Esophagus (tissue), 2 donors: Measurements from ENCODE around the gene DCTN4. TPM values are rescaled to one million over a fixed set of nuclear protein-coding genes. Genes with fewer than 3 reads are reported as not detected.

Experiments
- H3K27ac ChIP-seq, 2 donors: one replicate each; pipeline ENCODE4 v1.5.1; 2013; ENCODE audit warnings: low read depth in 2 of 2, mild to moderate bottlenecking in 2 of 2, inconsistent platforms in 1 of 2, low read length in 1 of 2, moderate library complexity in 1 of 2
- H3K27me3 ChIP-seq, 2 donors: one replicate each; pipeline ENCODE4 v1.6.1; 2013; ENCODE audit warnings: low read length in 2 of 2, control low read depth in 1 of 2, mild to moderate bottlenecking in 1 of 2; ENCODE audit not compliant: insufficient read depth in 2 of 2, control insufficient read depth in 1 of 2
- H3K36me3 ChIP-seq, 2 donors: one replicate each; pipeline ENCODE4 v1.6.1; 2013; ENCODE audit warnings: low read length in 1 of 2; ENCODE audit not compliant: control insufficient read depth in 2 of 2, insufficient read depth in 2 of 2
- H3K4me1 ChIP-seq, 2 donors: one replicate each; pipeline ENCODE4 v1.6.1; 2013; ENCODE audit warnings: low read length in 1 of 2; ENCODE audit not compliant: control insufficient read depth in 2 of 2, insufficient read depth in 2 of 2
- H3K4me3 ChIP-seq, 2 donors: one replicate each; pipeline ENCODE4 v1.5.1; 2013; ENCODE audit warnings: low read length in 2 of 2, mild to moderate bottlenecking in 2 of 2, low read depth in 1 of 2, moderate library complexity in 1 of 2
- H3K9me3 ChIP-seq, 2 donors: one replicate each; pipeline ENCODE4 v1.6.1; 2013; ENCODE audit warnings: mild to moderate bottlenecking in 2 of 2, low read depth in 1 of 2, low read length in 1 of 2, moderate library complexity in 1 of 2; ENCODE audit not compliant: control insufficient read depth in 2 of 2, insufficient read depth in 1 of 2
- WGBS, 2 donors: extraction: QIAGEN DNeasy Blood & Tissue Kit; methylation state at CpG; one replicate each; pipeline ENCODE4 v1.1.7; 2013; 5-methylcytosine and 5-hydroxymethylcytosine counted together
- polyA plus RNA-seq, 2 donors: library from polyadenylated mRNA; stranded (reverse); fragments of 200-250 nt; gene quantifications; one replicate each; pipeline ENCODE4 v1.2.3, GENCODE V29; 2013
- donor health status: healthy with polysubstance abuse.
- donor health status: Bipolar disorder and iron deficiency.

DCTN4 gene
- polyA plus RNA-seq, 2 donors: 15.5 to 15.7 TPM

DNA sequence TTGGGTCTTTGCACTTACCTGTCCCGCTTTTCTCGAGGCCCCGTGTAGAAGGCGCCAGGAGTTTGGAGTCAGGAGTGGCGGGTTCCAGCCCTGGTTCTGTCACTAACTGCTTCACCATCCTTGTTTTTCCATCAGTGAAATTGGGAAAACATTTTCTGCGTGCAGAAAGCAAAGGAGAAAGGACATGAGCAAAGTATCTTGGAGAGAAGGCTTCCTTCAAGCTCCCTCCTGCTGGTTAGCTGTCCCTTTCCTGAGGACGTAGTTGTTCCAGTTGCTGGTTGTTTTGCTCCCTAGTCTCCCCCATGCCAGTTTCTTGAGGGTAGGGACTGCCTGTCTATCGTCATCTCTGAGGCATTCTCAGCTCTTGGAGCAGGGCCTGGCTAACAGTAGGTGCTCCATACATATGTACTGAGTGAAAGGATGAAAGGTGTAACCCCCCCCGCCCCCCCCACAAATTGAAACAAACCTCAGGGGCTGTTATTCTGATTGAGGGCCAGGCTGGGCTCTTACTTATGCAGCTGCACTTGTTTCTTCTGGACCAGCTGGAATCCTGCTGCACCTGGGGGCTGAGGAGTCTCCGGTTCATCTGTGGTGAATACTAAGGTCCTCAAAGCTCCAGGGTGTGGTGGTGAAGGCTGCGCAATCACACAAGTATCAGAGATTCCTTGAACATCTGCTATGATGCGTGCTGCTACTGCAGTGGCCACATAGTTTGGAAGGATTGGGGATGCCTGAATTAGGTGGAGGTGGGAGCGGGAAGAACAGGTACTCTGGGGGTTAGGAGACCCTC is 20.8 kb upstream of the DCTN4 start:
- H3K4me1 ChIP-seq: peaks cover 8 to 21% of the 10 kb centered on the region in 2 donors

DNA sequence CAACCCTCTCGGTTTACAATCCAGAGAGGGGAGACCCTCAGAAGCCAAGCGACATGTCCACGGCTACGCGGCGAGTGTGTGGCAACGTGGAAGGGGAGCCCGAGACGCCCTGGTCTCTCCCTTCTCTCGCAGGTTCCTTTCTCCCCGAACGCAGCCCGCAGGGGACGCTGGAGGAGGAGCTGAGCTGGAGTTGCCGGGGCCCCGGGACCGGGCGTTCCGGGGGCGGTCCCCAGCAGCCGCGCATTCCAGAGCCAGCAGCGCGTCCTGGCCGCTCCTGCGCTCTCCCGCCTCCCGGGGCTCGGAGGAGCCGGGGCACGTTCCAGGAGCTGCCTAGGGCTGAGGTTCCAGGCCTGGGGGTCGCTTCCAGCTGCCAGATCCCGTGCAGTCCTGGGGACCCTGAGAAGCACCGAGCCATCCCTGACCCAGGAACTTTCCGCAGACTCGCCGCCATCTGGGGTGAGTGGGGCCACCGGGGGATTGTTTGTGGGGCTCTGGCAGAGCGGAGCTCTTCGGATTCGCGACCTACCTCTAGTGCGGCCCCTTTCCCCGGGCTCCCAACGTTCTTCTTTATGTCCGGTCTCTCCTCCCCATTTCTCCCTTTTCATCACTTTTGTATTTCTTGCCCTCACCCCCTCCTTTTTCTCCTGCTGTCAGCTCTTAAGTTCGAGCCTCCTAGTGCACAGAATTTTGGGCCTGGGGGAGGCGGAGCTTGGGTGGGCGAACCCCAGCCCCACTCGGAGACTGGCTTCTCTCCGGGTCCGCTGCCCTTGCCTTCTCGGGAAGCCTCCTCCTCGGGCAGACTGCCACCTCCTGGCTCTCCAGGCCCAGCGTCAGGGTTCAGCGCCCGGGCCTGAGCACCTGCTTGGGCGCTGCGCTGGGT is 19.9 kb upstream of the DCTN4 start, which contains the start of gene SMIM3:
Gene SMIM3 (plus strand): TSS at position 241 of the 880 bp plus-strand sequence. CDS start 16,684 bp downstream, outside the sequence.
- Histone ChIP-seq H3K27ac (peak within 1 kb of the TSS; percentile 88 to 96), H3K27me3 (no peaks in the 10 kb centered on the region), H3K9me3 (no peaks in the 10 kb centered on the region), H3K4me1 (peaks cover 8 to 21% of the 10 kb centered on the region in 2 donors), H3K36me3 (no peaks in the 10 kb centered on the region), H3K4me3 (peak within 1 kb of the TSS; percentile 67 to 79)
- WGBS, 2 donors: 1% methylated on average over 39 to 59 of the region's 59 CpGs

More for the DNA sequence above, 20.8 kb upstream of the DCTN4 start:
- peak overlapping the region; percentile 88 to 96 for H3K27ac ChIP-seq
- peak overlapping the region; percentile 67 to 79 for H3K4me3 ChIP-seq
- 31 to 32% methylated on average over 13 of the region's 13 CpGs for WGBS, 2 donors
- no peaks in the 10 kb centered on the region for H3K9me3 ChIP-seq
- no peaks in the 10 kb centered on the region for H3K27me3 ChIP-seq
- H3K36me3 ChIP-seq: no peaks in the 10 kb centered on the region

- Histone ChIP-seq H3K27ac (peak overlapping the region; percentile 88 to 96), H3K9me3 (no peaks in the 10 kb centered on the region), H3K4me1 (peaks cover 8 to 18% of the 10 kb centered on the region in 2 donors), H3K36me3 (no peaks in the 10 kb centered on the region), H3K4me3 (peak overlapping the region; percentile 67 to 79), H3K27me3 (no peaks in the 10 kb centered on the region)
- 10 to 15% methylated on average over 7 of the region's 7 CpGs for WGBS, 2 donors
Measured at GRCh38 chr5:150778088-150778516, 19.3 kb upstream of the DCTN4 start.

DNA sequence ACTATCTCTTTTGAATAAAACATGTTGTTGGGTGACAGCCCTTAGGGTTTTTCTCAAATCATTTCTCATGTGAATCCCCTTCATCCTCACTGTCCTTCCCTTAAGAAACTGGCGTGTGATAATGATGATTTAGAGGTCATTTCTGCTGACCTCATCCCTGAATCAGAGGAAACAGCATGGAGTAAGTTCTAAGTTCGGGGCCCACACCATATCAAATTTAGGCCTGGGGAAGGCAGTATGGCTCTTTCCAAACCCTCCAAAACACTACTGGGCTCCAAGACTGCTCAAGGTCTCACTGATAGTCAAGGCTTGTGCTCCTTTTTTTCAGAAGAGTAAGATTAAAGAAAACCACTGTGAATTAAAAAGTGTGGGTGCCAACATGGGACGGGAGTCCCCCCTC is 18.9 kb upstream of the DCTN4 start:
- Histone ChIP-seq H3K27ac (peak overlapping the region; percentile 88 to 96), H3K4me3 (no peak overlapping the region), H3K9me3 (no peaks in the 10 kb centered on the region), H3K4me1 (peaks cover 8 to 16% of the 10 kb centered on the region in 2 donors), H3K27me3 (no peaks in the 10 kb centered on the region), H3K36me3 (no peaks in the 10 kb centered on the region)
- 61 to 65% methylated on average over 3 of the region's 3 CpGs for WGBS, 2 donors

DNA sequence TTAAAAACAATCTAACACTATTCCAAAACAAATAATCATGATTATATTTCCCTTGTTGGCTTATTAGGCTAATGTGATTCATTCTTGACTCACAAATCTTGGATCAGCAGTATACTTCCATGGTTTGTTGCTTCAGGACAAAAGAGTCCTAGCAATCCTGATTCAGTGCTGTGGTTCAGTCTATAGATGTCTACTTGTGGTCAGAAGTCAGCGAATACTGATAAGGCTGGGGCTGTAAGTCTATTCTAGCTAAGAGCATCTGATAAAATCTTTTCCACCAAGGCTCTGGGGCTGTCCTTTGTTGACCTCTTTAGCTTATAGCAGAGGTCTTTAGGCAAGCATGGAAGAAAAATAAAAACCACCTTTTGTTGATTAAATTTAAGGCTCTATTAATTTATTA is 15.3 kb upstream of the DCTN4 start:
- Histone ChIP-seq H3K27ac (no peak overlapping the region), H3K9me3 (no peaks in the 10 kb centered on the region)
- 32 to 42% methylated on average over 1 of the region's 1 CpG for WGBS, 2 donors

GRCh38 chr5:150771034-150771795 is 12.4 kb upstream of the DCTN4 start:
- Histone ChIP-seq H3K27ac (no peak overlapping the region), H3K36me3 (no peaks in the 10 kb centered on the region), H3K9me3 (no peaks in the 10 kb centered on the region), H3K27me3 (no peaks in the 10 kb centered on the region), H3K4me1 (no peaks in the 10 kb centered on the region), H3K4me3 (no peak overlapping the region)
- WGBS, 2 donors: 76 to 81% methylated on average over 1 of the region's 1 CpG

More for the DNA sequence above, 15.3 kb upstream of the DCTN4 start:
- Histone ChIP-seq H3K36me3 (no peaks in the 10 kb centered on the region), H3K4me1 (no peaks in the 10 kb centered on the region), H3K4me3 (no peak overlapping the region), H3K27me3 (no peaks in the 10 kb centered on the region)

GRCh38 chr5:150766251-150766650 is 7.4 kb upstream of the DCTN4 start:
- H3K27ac ChIP-seq: no peak overlapping the region
- no peaks in the 10 kb centered on the region for H3K4me1 ChIP-seq
- H3K4me3 ChIP-seq: no peak overlapping the region
- no peaks in the 10 kb centered on the region for H3K36me3 ChIP-seq
- H3K9me3 ChIP-seq: no peaks in the 10 kb centered on the region
- H3K27me3 ChIP-seq: no peaks in the 10 kb centered on the region
- WGBS, 2 donors: 69 to 76% methylated on average over 2 of the region's 2 CpGs

- WGBS, 2 donors: 91 to 99% methylated on average over 1 of the region's 1 CpG
- no peak overlapping the region for H3K4me3 ChIP-seq
- no peaks in the 10 kb centered on the region for H3K27me3 ChIP-seq
- H3K9me3 ChIP-seq: no peaks in the 10 kb centered on the region
- H3K36me3 ChIP-seq: no peaks in the 10 kb centered on the region
- H3K4me1 ChIP-seq: no peaks in the 10 kb centered on the region
- H3K27ac ChIP-seq: no peak overlapping the region
Measured at GRCh38 chr5:150765799-150766169, 7.0 kb upstream of the DCTN4 start.
